ENCODE data around the gene FCMR. TPM values are rescaled to one million over a fixed set of nuclear protein-coding genes. Genes with fewer than 3 reads are reported as not detected.

FCMR gene
- polyA plus RNA-seq, 3 donors = 1.9 to 3.0 (median 2.2) TPM

DNA sequence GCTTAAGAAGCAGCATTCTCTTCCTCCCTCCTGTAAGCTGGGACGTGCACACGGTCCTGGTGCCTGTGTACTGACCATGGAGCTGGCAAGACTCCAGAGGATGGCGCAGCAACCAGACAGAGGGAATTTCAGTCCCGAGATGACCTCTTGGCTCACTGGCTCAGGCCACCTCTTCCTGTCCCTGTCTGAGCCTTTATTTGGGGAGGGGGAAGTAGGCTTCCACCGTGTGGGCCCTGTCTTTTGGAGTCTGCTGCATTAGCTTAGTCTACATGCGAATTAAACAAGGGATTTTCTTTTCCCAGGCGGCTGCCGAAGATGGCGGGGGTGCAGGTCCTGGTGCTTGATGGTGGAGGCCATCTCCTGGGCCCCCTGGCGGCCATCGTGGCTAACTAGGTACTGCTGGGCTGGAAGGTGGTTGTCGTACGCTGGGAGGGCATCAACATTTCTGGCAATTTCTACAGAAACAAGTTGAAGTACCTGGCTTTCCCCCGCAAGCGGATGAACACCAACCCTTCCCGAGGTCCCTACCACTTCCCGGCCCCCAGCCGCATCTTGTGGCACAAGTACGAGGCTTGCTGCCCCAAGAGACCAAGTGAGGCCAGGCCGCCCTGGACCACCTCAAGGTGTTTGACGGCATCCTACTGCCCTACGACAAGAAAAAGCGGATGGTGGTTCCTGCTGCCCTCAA, 14.3 kb downstream of the FCMR start:
- peaks cover 0 to 14% of the 10 kb centered on the region in 2 donors for H3K36me3 Mint-ChIP-seq
- no peaks in the 10 kb centered on the region for H4K20me1 ChIP-seq (ENCODE audit: insufficient read depth, low read length)
- no peak overlapping the region for H3K27ac Mint-ChIP-seq
- no peak overlapping the region for H3K4me2 ChIP-seq (replicated peaks; ENCODE audit: extremely low read depth, low read length, poor library complexity, severe bottlenecking)
- H2AFZ ChIP-seq (ENCODE audit: insufficient read depth, low read depth, low read length, poor library complexity, severe bottlenecking) = no peak overlapping the region
- no peak for DNase-seq
- intact Hi-C loops (cut with micrococcal nuclease) = no loop called here
- no peaks in the 10 kb centered on the region for H3K9me3 ChIP-seq (replicated peaks in 1 of 2; ENCODE audit: control insufficient read depth in 1 of 2, insufficient read depth in 1 of 2, low read length in 2 of 2)
- peaks cover 0 to 17% (median 2%) of the 10 kb centered on the region in 7 donors for H3K9me3 Mint-ChIP-seq
- H3K4me3 ChIP-seq (replicated peaks in 1 of 3; ENCODE audit: low read depth in 2 of 3, low read length in 3 of 3) = no peak overlapping the region
- WGBS (ENCODE audit: insufficient coverage) = 96% methylated on average over 19 of the region's 23 CpGs
- H3K4me1 Mint-ChIP-seq = peaks cover 21% of the 10 kb centered on the region
- no peak overlapping the region for H3K27ac ChIP-seq (ENCODE audit: low read depth in 1 of 2, low read length in 2 of 2)
- H3K9ac ChIP-seq (ENCODE audit: insufficient read depth, low read length, poor library complexity, severe bottlenecking) = no peak overlapping the region
- peaks cover 31 to 48% (median 33%) of the 10 kb centered on the region in 3 donors for H3K27me3 Mint-ChIP-seq (ENCODE audit: low read depth in 3 of 3)
- H3K4me1 ChIP-seq (ENCODE audit: control insufficient read depth in 1 of 2, insufficient read depth in 2 of 2, low read length in 2 of 2) = peaks cover 10 to 19% of the 10 kb centered on the region in 2 donors
- H3K36me3 ChIP-seq (replicated peaks in 1 of 2; ENCODE audit: control insufficient read depth in 1 of 2, insufficient read depth in 2 of 2, low read length in 2 of 2) = no peaks in the 10 kb centered on the region
- peak overlapping the region in 1 of 2 donors; percentile 77 for H3K4me3 Mint-ChIP-seq
- H3K27me3 ChIP-seq (ENCODE audit: control insufficient read depth in 2 of 2, insufficient read depth in 2 of 2, low read length in 2 of 2) = peaks cover 30 to 34% of the 10 kb centered on the region in 2 donors
- no peaks in the 10 kb centered on the region for H3K79me2 ChIP-seq (ENCODE audit: insufficient read depth, low read length)
- TF ChIP-seq, protein P1, sequence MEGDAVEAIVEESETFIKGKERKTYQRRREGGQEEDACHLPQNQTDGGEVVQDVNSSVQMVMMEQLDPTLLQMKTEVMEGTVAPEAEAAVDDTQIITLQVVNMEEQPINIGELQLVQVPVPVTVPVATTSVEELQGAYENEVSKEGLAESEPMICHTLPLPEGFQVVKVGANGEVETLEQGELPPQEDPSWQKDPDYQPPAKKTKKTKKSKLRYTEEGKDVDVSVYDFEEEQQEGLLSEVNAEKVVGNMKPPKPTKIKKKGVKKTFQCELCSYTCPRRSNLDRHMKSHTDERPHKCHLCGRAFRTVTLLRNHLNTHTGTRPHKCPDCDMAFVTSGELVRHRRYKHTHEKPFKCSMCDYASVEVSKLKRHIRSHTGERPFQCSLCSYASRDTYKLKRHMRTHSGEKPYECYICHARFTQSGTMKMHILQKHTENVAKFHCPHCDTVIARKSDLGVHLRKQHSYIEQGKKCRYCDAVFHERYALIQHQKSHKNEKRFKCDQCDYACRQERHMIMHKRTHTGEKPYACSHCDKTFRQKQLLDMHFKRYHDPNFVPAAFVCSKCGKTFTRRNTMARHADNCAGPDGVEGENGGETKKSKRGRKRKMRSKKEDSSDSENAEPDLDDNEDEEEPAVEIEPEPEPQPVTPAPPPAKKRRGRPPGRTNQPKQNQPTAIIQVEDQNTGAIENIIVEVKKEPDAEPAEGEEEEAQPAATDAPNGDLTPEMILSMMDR (IDR thresholded peaks at IDR 0.05) = no peak

GRCh38 chr1:206905295-206906164, 16.2 kb downstream of the FCMR start:
- Mint-ChIP-seq H3K27ac (peak overlapping the region in 3 of 7 donors; percentile 10 to 68 (median 34)), H3K4me3 (no peak overlapping the region), H3K9me3 (peaks cover 0 to 17% (median 2%) of the 10 kb centered on the region in 7 donors), H3K27me3 (ENCODE audit: low read depth in 3 of 3) (peaks cover 25 to 37% (median 28%) of the 10 kb centered on the region in 3 donors), H3K36me3 (peaks cover 0 to 14% of the 10 kb centered on the region in 2 donors), H3K4me1 (peaks cover 19% of the 10 kb centered on the region)
- Histone ChIP-seq H3K79me2 (ENCODE audit: insufficient read depth, low read length) (no peaks in the 10 kb centered on the region), H3K4me3 (replicated peaks in 1 of 3; ENCODE audit: low read depth in 2 of 3, low read length in 3 of 3) (no peak overlapping the region), H3K36me3 (replicated peaks in 1 of 2; ENCODE audit: control insufficient read depth in 1 of 2, insufficient read depth in 2 of 2, low read length in 2 of 2) (no peaks in the 10 kb centered on the region), H3K27me3 (ENCODE audit: control insufficient read depth in 2 of 2, insufficient read depth in 2 of 2, low read length in 2 of 2) (peaks cover 25 to 29% of the 10 kb centered on the region in 2 donors), H3K9me3 (replicated peaks in 1 of 2; ENCODE audit: control insufficient read depth in 1 of 2, insufficient read depth in 1 of 2, low read length in 2 of 2) (no peaks in the 10 kb centered on the region), H3K4me2 (replicated peaks; ENCODE audit: extremely low read depth, low read length, poor library complexity, severe bottlenecking) (no peak overlapping the region), H3K9ac (ENCODE audit: insufficient read depth, low read length, poor library complexity, severe bottlenecking) (no peak overlapping the region), H3K4me1 (ENCODE audit: control insufficient read depth in 1 of 2, insufficient read depth in 2 of 2, low read length in 2 of 2) (peaks cover 10 to 19% of the 10 kb centered on the region in 2 donors), H3K27ac (ENCODE audit: low read depth in 1 of 2, low read length in 2 of 2) (no peak overlapping the region), H4K20me1 (ENCODE audit: insufficient read depth, low read length) (no peaks in the 10 kb centered on the region), H2AFZ (ENCODE audit: insufficient read depth, low read depth, low read length, poor library complexity, severe bottlenecking) (no peak overlapping the region)
- WGBS (ENCODE audit: insufficient coverage) = 83% methylated on average over 1 of the region's 4 CpGs
- intact Hi-C loops (cut with micrococcal nuclease) = no loop called here
- DNase-seq = no peak
- TF ChIP-seq, protein P1 (IDR thresholded peaks at IDR 0.05) = no peak

Measured in CD14-positive monocyte (primary cell).